Measurements from ENCODE around the gene PPP2R3C.

Gene PPP2R3C

DNA sequence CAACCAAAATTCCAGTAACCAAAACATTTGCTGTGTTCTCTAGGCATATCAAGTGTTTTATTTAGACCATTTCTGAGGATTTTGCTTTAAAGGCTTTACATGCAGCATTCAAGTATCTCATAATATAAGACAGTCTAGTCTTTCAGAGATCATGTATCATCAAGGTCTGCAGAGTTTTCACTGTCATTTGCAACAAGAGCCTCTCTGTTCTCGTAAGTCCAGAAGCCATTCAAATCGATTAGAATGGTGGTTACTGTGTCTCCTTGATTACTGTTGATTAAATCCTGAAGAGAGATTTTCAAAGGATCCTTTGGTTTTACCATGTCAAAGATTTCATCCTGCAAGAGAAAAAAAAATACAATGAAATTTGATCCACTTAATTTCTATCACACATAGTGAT lies 36.3 kb downstream of the PPP2R3C start:
- TF ChIP-seq, protein P1, sequence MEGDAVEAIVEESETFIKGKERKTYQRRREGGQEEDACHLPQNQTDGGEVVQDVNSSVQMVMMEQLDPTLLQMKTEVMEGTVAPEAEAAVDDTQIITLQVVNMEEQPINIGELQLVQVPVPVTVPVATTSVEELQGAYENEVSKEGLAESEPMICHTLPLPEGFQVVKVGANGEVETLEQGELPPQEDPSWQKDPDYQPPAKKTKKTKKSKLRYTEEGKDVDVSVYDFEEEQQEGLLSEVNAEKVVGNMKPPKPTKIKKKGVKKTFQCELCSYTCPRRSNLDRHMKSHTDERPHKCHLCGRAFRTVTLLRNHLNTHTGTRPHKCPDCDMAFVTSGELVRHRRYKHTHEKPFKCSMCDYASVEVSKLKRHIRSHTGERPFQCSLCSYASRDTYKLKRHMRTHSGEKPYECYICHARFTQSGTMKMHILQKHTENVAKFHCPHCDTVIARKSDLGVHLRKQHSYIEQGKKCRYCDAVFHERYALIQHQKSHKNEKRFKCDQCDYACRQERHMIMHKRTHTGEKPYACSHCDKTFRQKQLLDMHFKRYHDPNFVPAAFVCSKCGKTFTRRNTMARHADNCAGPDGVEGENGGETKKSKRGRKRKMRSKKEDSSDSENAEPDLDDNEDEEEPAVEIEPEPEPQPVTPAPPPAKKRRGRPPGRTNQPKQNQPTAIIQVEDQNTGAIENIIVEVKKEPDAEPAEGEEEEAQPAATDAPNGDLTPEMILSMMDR (IDR thresholded peaks at IDR 0.05; ENCODE audit: insufficient read depth, low read depth, low read length, missing control alignments) = no peak
- no peak overlapping the region for H3K4me3 ChIP-seq (ENCODE audit: low read length)
- no peak for DNase-seq (ENCODE audit: low read depth)

DNA sequence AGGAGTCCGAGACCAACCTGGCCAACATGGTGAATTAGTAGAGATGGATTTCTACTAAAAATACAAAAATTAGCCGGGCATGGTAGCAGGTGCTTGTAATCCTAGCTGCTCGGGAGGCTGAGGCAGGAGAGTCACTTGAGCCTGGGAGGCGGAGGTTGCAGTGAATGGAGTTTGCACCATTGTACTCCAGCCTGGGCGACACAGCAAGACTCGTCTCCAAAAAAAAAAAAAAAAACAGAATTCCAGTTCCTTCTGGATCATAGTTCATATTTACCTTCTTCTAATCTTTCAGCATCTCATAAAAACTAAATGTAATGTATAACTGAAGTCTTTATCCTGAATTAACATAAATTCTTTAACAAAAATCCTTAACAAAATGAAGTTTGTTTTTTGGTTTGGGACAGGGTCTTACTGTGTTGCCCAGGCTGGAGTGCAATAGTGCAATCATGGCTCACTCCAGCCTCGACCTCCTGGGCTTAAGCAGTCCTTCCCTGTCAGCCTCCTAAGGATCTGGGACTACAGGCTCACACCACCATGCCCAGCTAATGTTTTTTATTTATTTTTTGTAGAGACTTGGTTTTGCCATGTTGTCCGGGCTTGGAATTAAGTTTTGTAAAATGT lies 38.1 kb downstream of the PPP2R3C start:
- TF ChIP-seq, protein P1 (IDR thresholded peaks at IDR 0.05; ENCODE audit: insufficient read depth, low read depth, low read length, missing control alignments) = no peak
- no peak overlapping the region for H3K4me3 ChIP-seq (ENCODE audit: low read length)
- DNase-seq (ENCODE audit: low read depth) = no peak

DNA sequence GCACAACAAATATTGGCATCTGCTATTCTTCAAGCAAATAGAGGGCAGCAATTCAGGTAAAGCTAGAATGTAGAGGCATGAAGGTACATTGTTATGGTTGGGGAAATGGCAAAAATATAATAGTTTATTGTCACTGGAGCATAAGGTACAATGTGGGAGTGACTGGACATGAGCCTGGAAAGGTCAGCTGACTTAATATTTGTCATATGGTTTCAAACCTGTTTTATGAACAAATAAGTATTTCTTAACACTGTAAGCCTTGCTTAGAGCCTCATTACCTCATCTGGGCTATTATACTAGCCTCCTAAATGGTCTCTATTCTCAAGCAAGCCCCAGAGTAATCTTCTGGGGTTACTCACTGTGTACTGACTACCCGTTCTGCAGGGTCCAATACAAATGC lies 42.0 kb downstream of the PPP2R3C start:
- TF ChIP-seq, protein P1 (IDR thresholded peaks at IDR 0.05; ENCODE audit: insufficient read depth, low read depth, low read length, missing control alignments) = no peak
- DNase-seq (ENCODE audit: low read depth) = peak; percentile 9

DNA sequence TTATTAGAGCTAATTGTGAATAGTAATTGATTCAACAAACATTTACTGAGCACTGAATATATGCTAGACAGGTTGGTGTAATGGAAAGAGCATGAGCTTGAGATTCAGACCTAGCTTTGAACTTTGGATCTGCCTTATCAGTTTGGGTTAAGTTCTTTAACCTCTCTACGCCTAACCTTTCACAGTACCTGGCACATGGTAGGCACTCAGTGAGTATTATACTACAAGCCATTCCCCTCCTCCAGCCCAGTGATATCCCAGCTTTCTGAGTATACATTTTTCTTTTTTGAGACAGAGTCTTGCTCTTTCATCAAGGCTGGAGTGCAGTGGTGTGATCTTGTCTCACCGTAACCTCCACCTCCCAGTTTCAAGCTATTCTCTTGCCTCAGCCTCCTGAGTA lies 43.7 kb downstream of the PPP2R3C start:
- DNase-seq (ENCODE audit: low read depth) = no peak
- H3K4me3 ChIP-seq (ENCODE audit: low read length) = no peak overlapping the region
- TF ChIP-seq, protein P1 (IDR thresholded peaks at IDR 0.05; ENCODE audit: insufficient read depth, low read depth, low read length, missing control alignments) = no peak

More for the DNA sequence above, 42.0 kb downstream of the PPP2R3C start:
- H3K4me3 ChIP-seq (ENCODE audit: low read length) = no peak overlapping the region

DNA sequence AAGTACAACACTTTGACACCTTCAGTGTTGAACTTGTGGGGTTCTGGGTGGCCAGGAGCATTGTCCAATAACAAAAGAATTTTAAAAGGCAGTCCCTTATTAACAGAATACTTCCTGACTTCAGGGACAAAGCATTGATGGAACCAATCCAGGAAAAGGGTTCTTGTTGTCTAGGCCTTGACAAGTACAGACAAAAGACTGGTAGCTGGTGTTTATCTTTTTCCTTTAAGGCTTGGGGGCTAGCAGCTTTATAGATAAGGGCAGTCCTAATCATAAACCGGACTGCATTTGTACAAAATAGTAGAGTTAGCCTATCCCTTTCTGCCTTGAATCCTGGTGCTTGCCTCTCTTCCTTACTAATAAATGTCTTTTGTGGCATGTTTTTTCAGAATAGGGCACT lies 48.3 kb downstream of the PPP2R3C start:
- TF ChIP-seq, protein P1 (IDR thresholded peaks at IDR 0.05; ENCODE audit: insufficient read depth, low read depth, low read length, missing control alignments) = no peak
- H3K4me3 ChIP-seq (ENCODE audit: low read length) = no peak overlapping the region
- no peak for DNase-seq (ENCODE audit: low read depth)

DNA sequence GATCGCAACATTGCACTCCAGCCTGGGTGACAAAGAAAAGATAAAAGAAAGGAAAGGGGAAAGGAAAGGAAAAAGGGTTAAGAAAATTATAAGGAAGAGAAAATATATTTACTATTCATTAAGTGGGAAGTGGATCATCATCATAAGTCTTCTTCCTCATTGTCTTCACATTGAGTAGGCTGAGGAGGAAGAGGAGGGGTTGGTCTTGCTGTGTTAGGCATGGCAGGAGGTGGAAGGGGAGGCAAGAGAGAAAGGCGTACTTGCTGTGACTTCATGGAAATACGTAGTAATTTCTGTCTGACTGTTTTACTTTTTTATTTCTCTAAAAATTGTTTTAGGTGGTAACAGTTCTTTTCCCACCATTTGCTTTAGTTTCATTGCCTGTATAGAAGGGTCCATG lies 49.6 kb downstream of the PPP2R3C start:
- TF ChIP-seq, protein P1 (IDR thresholded peaks at IDR 0.05; ENCODE audit: insufficient read depth, low read depth, low read length, missing control alignments) = no peak
- no peak for DNase-seq (ENCODE audit: low read depth)
- H3K4me3 ChIP-seq (ENCODE audit: low read length) = no peak overlapping the region

Measured in epithelial cell of esophagus (primary cell).